ENCODE measurements around the gene CNGA1. TPM values are rescaled to one million over a fixed set of nuclear protein-coding genes. Genes with fewer than 3 reads are reported as not detected.

Gene CNGA1
- total and polyA plus RNA-seq, 8 donors, result 0.67 to 3.2 (median 1.4) TPM

GRCh38 chr4:47990145-47990544, 26.3 kb downstream of the CNGA1 start:
- H3K27me3 ChIP-seq, result no peaks in the 10 kb centered on the region
- no peak for FAIRE-seq
- ATAC-seq, result no peak
- intact Hi-C loops (cut with DNase I), result no loop called here
- H3K27ac ChIP-seq, result no peak overlapping the region
- H3K36me3 ChIP-seq, result no peaks in the 10 kb centered on the region
- TF ChIP-seq CTCF (IDR thresholded peaks at IDR 0.05), result no peak
- 91 to 93% methylated on average over 5 of the region's 5 CpGs for whole genome bisulfite sequencing, 2 donors
- no peaks in the 10 kb centered on the region for H3K4me1 ChIP-seq
- no peak for DNase-seq
- no peak overlapping the region for H3K4me3 ChIP-seq
- peaks cover 0 to 6% (median 0%) of the 10 kb centered on the region in 4 donors for H3K9me3 ChIP-seq

- Histone ChIP-seq H3K36me3 (no peaks in the 10 kb centered on the region), H3K27ac (no peak overlapping the region), H3K4me3 (no peak overlapping the region), H3K4me1 (no peaks in the 10 kb centered on the region), H3K9me3 (no peaks in the 10 kb centered on the region), H3K27me3 (no peaks in the 10 kb centered on the region)
- intact Hi-C loops (cut with DNase I), result no loop called here
- DNase-seq (no peak), ATAC-seq (peak in 1 of 4 donors; percentile 17), FAIRE-seq (no peak)
- no peak for TF ChIP-seq CTCF (IDR thresholded peaks at IDR 0.05)
- 75 to 77% methylated on average over 3 of the region's 3 CpGs for WGBS, 2 donors
Measured at GRCh38 chr4:47974566-47974965, 41.9 kb downstream of the CNGA1 start.

DNA sequence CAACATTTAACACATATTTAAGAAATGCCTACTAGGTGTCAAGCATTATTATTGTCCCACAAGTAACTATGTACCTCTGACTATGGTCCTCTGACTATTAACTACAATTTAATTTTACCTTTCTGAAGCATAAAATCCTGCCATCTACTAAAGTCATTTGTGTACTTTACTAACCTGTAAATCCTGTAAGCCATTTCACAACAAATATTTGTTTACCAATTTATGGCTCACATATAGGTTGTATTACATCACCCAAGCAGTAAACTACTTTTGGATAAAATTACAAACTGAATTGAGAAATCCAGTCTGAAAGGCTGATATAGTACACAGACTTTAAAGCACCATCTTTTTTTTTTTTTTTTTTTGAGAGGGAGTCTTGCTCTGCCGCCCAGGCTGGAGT, 43.8 kb downstream of the CNGA1 start:
- DNase-seq (no peak), FAIRE-seq (no peak), ATAC-seq (no peak)
- WGBS, 2 donors, result 93 to 100% methylated on average over 1 of the region's 1 CpG
- Histone ChIP-seq H3K27me3 (no peaks in the 10 kb centered on the region), H3K4me3 (no peak overlapping the region), H3K4me1 (no peaks in the 10 kb centered on the region), H3K36me3 (no peaks in the 10 kb centered on the region), H3K27ac (no peak overlapping the region), H3K9me3 (no peaks in the 10 kb centered on the region)
- no peak for TF ChIP-seq CTCF (IDR thresholded peaks at IDR 0.05)
- intact Hi-C loops (cut with DNase I), result no loop called here

DNA sequence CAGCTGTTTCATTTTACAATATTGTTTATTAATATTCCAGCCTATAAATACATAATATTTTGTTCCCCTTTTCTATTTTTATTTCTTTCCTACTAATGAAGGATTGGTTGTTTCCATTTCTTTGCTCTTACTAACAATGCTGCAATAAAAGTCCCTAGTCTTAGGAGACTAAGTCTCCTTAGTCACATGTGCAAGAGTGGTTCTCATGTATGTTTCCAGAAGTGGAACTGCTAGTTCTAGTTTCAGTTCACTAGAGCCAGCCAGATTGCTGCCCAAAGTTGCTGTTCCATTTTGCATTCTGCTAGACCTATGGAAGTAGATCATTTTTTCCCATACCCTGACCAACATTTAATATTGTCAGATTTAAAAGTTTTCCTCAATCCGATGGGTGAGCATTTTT, 44.3 kb downstream of the CNGA1 start:
- peak in 1 of 4 donors; percentile 58 for ATAC-seq
- no peak for FAIRE-seq
- intact Hi-C loops (cut with DNase I), result no loop called here

DNA sequence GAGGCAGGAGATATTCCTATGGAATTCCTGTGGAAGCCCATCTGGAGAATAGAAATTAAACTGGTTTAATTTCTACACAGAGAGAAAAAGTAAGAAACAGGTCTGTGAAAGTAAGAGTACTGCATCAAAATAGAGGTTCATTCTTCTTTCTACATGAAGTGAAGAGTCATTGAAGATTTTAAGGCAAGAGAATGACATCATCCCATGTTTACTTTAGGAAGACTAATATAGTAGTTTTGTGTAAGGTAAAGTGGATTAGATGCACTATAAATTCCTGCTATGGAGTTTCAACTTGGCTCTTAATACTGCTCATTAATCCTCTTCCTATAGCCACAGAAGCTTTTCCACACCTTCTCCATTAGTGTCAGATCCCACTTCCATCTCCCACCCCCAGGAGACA, 47.6 kb downstream of the CNGA1 start:
- no peaks in the 10 kb centered on the region for H3K36me3 ChIP-seq
- intact Hi-C loops (cut with DNase I), result no loop called here
- no peak overlapping the region for H3K4me3 ChIP-seq
- DNase-seq (no peak), FAIRE-seq (no peak), ATAC-seq (no peak)
- H3K9me3 ChIP-seq, result no peaks in the 10 kb centered on the region
- no peaks in the 10 kb centered on the region for H3K27me3 ChIP-seq
- no peaks in the 10 kb centered on the region for H3K4me1 ChIP-seq
- no peak overlapping the region for H3K27ac ChIP-seq
- no peak for TF ChIP-seq CTCF (IDR thresholded peaks at IDR 0.05)

More for the DNA sequence above, 44.3 kb downstream of the CNGA1 start:
- no peaks in the 10 kb centered on the region for H3K9me3 ChIP-seq
- no peaks in the 10 kb centered on the region for H3K4me1 ChIP-seq
- no peak for DNase-seq
- no peak overlapping the region for H3K4me3 ChIP-seq
- H3K27ac ChIP-seq, result no peak overlapping the region
- 96 to 98% methylated on average over 1 of the region's 1 CpG for WGBS, 2 donors
- no peak for TF ChIP-seq CTCF (IDR thresholded peaks at IDR 0.05)
- no peaks in the 10 kb centered on the region for H3K36me3 ChIP-seq
- no peaks in the 10 kb centered on the region for H3K27me3 ChIP-seq

Measured in pancreas (tissue), 10 donors.